Peyer's patch (tissue), 4 donors: ENCODE results near the gene C12orf57.

Experiments
- CTCF ChIP-seq, 6 experiments: fragments of 450-650 bp in 4 of 6; fragments of 200-600 bp in 2 of 6; sonication (generic) in 1 of 6; IDR thresholded peaks; one replicate each; pipeline ENCODE4 v1.5.1; 2017 to 2019; ENCODE audit warnings: antibody characterized with exemption in 6 of 6, mild to moderate bottlenecking in 3 of 6, moderate library complexity in 1 of 6
- POLR2A ChIP-seq, 2 donors: fragments of 450-650 bp; IDR thresholded peaks; one replicate each; pipeline ENCODE4 v1.5.1; 2017; ENCODE audit warnings: antibody characterized with exemption in 2 of 2, mild to moderate bottlenecking in 2 of 2, moderate library complexity in 2 of 2

GRCh38 chr12:6952121-6952862, 8.5 kb downstream of the C12orf57 start:
- TF ChIP-seq CTCF (IDR thresholded peaks at IDR 0.05) = no peak
- no peak for TF ChIP-seq POLR2A (IDR thresholded peaks at IDR 0.05)
